ENCODE results near the gene ACTN2. TPM values are rescaled to one million over a fixed set of nuclear protein-coding genes. Genes with fewer than 3 reads are reported as not detected.

Gene ACTN2
- total RNA-seq, 1 donor from 2014 or later, result 0.54 TPM

GRCh38 chr1:236717811-236718210, 31.5 kb downstream of the ACTN2 start:
- Mint-ChIP-seq H3K9me3 (no peaks in the 10 kb centered on the region), H3K27me3 (ENCODE audit: low read depth) (no peaks in the 10 kb centered on the region), H3K27ac (ENCODE audit: unreplicated experiment) (no peak overlapping the region), H3K36me3 (ENCODE audit: low read depth) (no peaks in the 10 kb centered on the region), H3K4me3 (no peak overlapping the region), H3K4me1 (peaks cover 5% of the 10 kb centered on the region)
- no peak for DNase-seq (ENCODE audit: low read depth, low spot score)
- no peak for TF ChIP-seq CTCF (conservative IDR thresholded peaks at IDR 0.05)

- Mint-ChIP-seq H3K27me3 (ENCODE audit: low read depth) (no peaks in the 10 kb centered on the region), H3K9me3 (no peaks in the 10 kb centered on the region), H3K36me3 (ENCODE audit: low read depth) (no peaks in the 10 kb centered on the region), H3K4me3 (no peak overlapping the region), H3K4me1 (peaks cover 5% of the 10 kb centered on the region), H3K27ac (ENCODE audit: unreplicated experiment) (no peak overlapping the region)
- DNase-seq (ENCODE audit: low read depth, low spot score), result no peak
- TF ChIP-seq CTCF (conservative IDR thresholded peaks at IDR 0.05), result no peak
Measured at GRCh38 chr1:236718328-236718727, 32.0 kb downstream of the ACTN2 start.

GRCh38 chr1:236720206-236720605, 33.9 kb downstream of the ACTN2 start:
- Mint-ChIP-seq H3K4me3 (no peak overlapping the region), H3K27me3 (ENCODE audit: low read depth) (no peaks in the 10 kb centered on the region), H3K36me3 (ENCODE audit: low read depth) (no peaks in the 10 kb centered on the region), H3K27ac (ENCODE audit: unreplicated experiment) (no peak overlapping the region), H3K4me1 (peaks cover 5% of the 10 kb centered on the region), H3K9me3 (no peaks in the 10 kb centered on the region)
- TF ChIP-seq CTCF (conservative IDR thresholded peaks at IDR 0.05), result no peak
- DNase-seq (ENCODE audit: low read depth, low spot score), result no peak

- Mint-ChIP-seq H3K9me3 (no peaks in the 10 kb centered on the region), H3K4me3 (no peak overlapping the region), H3K4me1 (peaks cover 5% of the 10 kb centered on the region), H3K27me3 (ENCODE audit: low read depth) (no peaks in the 10 kb centered on the region), H3K36me3 (ENCODE audit: low read depth) (no peaks in the 10 kb centered on the region), H3K27ac (ENCODE audit: unreplicated experiment) (no peak overlapping the region)
- TF ChIP-seq CTCF (conservative IDR thresholded peaks at IDR 0.05), result no peak
- no peak for DNase-seq (ENCODE audit: low read depth, low spot score)
Measured at GRCh38 chr1:236720611-236721010, 34.3 kb downstream of the ACTN2 start.

- Mint-ChIP-seq H3K27me3 (ENCODE audit: low read depth) (no peaks in the 10 kb centered on the region), H3K4me1 (peaks cover 5% of the 10 kb centered on the region), H3K27ac (ENCODE audit: unreplicated experiment) (no peak overlapping the region), H3K36me3 (ENCODE audit: low read depth) (no peaks in the 10 kb centered on the region), H3K9me3 (no peaks in the 10 kb centered on the region), H3K4me3 (no peak overlapping the region)
- TF ChIP-seq CTCF (conservative IDR thresholded peaks at IDR 0.05), result no peak
- no peak for DNase-seq (ENCODE audit: low read depth, low spot score)
Measured at GRCh38 chr1:236724049-236724448, 37.8 kb downstream of the ACTN2 start.

GRCh38 chr1:236724506-236724905, 38.2 kb downstream of the ACTN2 start:
- Mint-ChIP-seq H3K36me3 (ENCODE audit: low read depth) (no peaks in the 10 kb centered on the region), H3K9me3 (no peaks in the 10 kb centered on the region), H3K27ac (ENCODE audit: unreplicated experiment) (no peak overlapping the region), H3K27me3 (ENCODE audit: low read depth) (no peaks in the 10 kb centered on the region), H3K4me1 (peaks cover 5% of the 10 kb centered on the region), H3K4me3 (no peak overlapping the region)
- no peak for TF ChIP-seq CTCF (conservative IDR thresholded peaks at IDR 0.05)
- DNase-seq (ENCODE audit: low read depth, low spot score), result no peak

Data from neural crest cell (in vitro differentiated cells).